Activated CD8-positive, alpha-beta T cell treated with anti-CD3 and anti-CD28 coated beads for 36 hours (primary cell): ENCODE measurements around the gene ACTC1. TPM values are rescaled to one million over a fixed set of nuclear protein-coding genes. Genes with fewer than 3 reads are reported as not detected.

Experiments
- ATAC-seq: fragments of 200-7000 bp; cut with Tn5 transposase; one replicate; pipeline ENCODE4 v1.10.0; 2021; ENCODE audit warnings: mild to moderate bottlenecking, moderate library complexity
- CTCF ChIA-PET: fragments of 350-600 bp; sonication (Branson Sonifier 250); formaldehyde crosslinking; loops from one replicate; lab custom pipeline; 2021; ENCODE audit warnings: antibody characterized with exemption; lab: Charles Lee
- POLR2A ChIA-PET: fragments of 350-600 bp; sonication (Branson Sonifier 250); formaldehyde crosslinking; loops from one replicate; lab custom pipeline; 2021; ENCODE audit warnings: antibody characterized with exemption; lab: Charles Lee
- DNase-seq: peaks from one replicate; pipeline ENCODE4 v3.0.0-alpha.2; 2020
- H3K27ac Mint-ChIP-seq: one replicate; pipeline ENCODE4 v1.8.0; 2021; ENCODE audit warnings: mild to moderate bottlenecking, mixed read lengths
- H3K27me3 Mint-ChIP-seq: one replicate; pipeline ENCODE4 v1.8.0; 2021; ENCODE audit warnings: mixed read lengths
- H3K36me3 Mint-ChIP-seq: one replicate; pipeline ENCODE4 v1.8.0; 2021; ENCODE audit warnings: low read depth, mixed read lengths
- H3K4me1 Mint-ChIP-seq: one replicate; pipeline ENCODE4 v1.8.0; 2021; ENCODE audit warnings: low read depth, mixed read lengths
- H3K4me3 Mint-ChIP-seq: one replicate; pipeline ENCODE4 v1.8.0; 2021; ENCODE audit warnings: mild to moderate bottlenecking, moderate library complexity, mixed read lengths
- H3K9me3 Mint-ChIP-seq: one replicate; pipeline ENCODE4 v1.8.0; 2021; ENCODE audit warnings: mixed read lengths
- CTCF ChIP-seq: fragments of 200-600 bp; IDR thresholded peaks from one replicate; pipeline ENCODE4 v1.8.0; 2022; ENCODE audit warnings: antibody characterized with exemption, mild to moderate bottlenecking
- intact Hi-C: fragments of 100-400 bp; cut with micrococcal nuclease; formaldehyde crosslinking; loops from one replicate; pipeline ENCODE4 v1.10.0; 2022
- total RNA-seq, 2 experiments: library from RNA; stranded (reverse); gene quantifications; one replicate each; pipeline ENCODE4 v1.2.3, GENCODE V29; 2021

ACTC1 gene
- total RNA-seq, 2 experiments from 2014 or later = not detected

- no peak overlapping the region for H3K4me3 Mint-ChIP-seq
- POLR2A ChIA-PET = no interaction called here
- CTCF ChIA-PET = no interaction called here
- no peak for TF ChIP-seq CTCF
- DNase-seq (no peak), ATAC-seq (no peak)
- H3K4me1 Mint-ChIP-seq = no peaks in the 10 kb centered on the region
- H3K36me3 Mint-ChIP-seq = no peaks in the 10 kb centered on the region
- no peaks in the 10 kb centered on the region for H3K9me3 Mint-ChIP-seq
- H3K27ac Mint-ChIP-seq = no peak overlapping the region
- intact Hi-C loops = no loop called here
- H3K27me3 Mint-ChIP-seq = peaks cover 41% of the 10 kb centered on the region
Measured at GRCh38 chr15:34793071-34793470, 2.3 kb downstream of the ACTC1 start.

- H3K27ac Mint-ChIP-seq = no peak overlapping the region
- no peaks in the 10 kb centered on the region for H3K4me1 Mint-ChIP-seq
- ChIA-PET POLR2A (no interaction called here), CTCF (no interaction called here)
- intact Hi-C loops = no loop called here
- DNase-seq (no peak), ATAC-seq (no peak)
- no peak for TF ChIP-seq CTCF
- no peaks in the 10 kb centered on the region for H3K36me3 Mint-ChIP-seq
- peaks cover 40% of the 10 kb centered on the region for H3K27me3 Mint-ChIP-seq
- no peak overlapping the region for H3K4me3 Mint-ChIP-seq
- H3K9me3 Mint-ChIP-seq = no peaks in the 10 kb centered on the region
Measured at GRCh38 chr15:34791701-34792100, 3.6 kb downstream of the ACTC1 start.

- intact Hi-C loops = no loop called here
- DNase-seq (no peak), ATAC-seq (no peak)
- no peaks in the 10 kb centered on the region for H3K36me3 Mint-ChIP-seq
- H3K9me3 Mint-ChIP-seq = no peaks in the 10 kb centered on the region
- no peaks in the 10 kb centered on the region for H3K4me1 Mint-ChIP-seq
- H3K4me3 Mint-ChIP-seq = no peak overlapping the region
- ChIA-PET POLR2A (no interaction called here), CTCF (interaction anchor here (1.8 kb wide), 1 partner anchor 11 kb away, joined by 3 read pairs; no protein-coding TSS in a partner anchor)
- H3K27ac Mint-ChIP-seq = no peak overlapping the region
- H3K27me3 Mint-ChIP-seq = peaks cover 33% of the 10 kb centered on the region
- no peak for TF ChIP-seq CTCF
Measured at GRCh38 chr15:34790121-34790520, 5.2 kb downstream of the ACTC1 start.

GRCh38 chr15:34789326-34789725, 6.0 kb downstream of the ACTC1 start:
- Mint-ChIP-seq H3K4me1 (no peaks in the 10 kb centered on the region), H3K4me3 (no peak overlapping the region), H3K9me3 (no peaks in the 10 kb centered on the region), H3K36me3 (no peaks in the 10 kb centered on the region), H3K27ac (no peak overlapping the region), H3K27me3 (peaks cover 30% of the 10 kb centered on the region)
- ATAC-seq (no peak), DNase-seq (no peak)
- no peak for TF ChIP-seq CTCF
- ChIA-PET CTCF (interaction anchor here (1.8 kb wide), 1 partner anchor 12 kb away, joined by 3 read pairs; no protein-coding TSS in a partner anchor), POLR2A (no interaction called here)
- intact Hi-C loops = no loop called here

GRCh38 chr15:34786206-34786605, 9.1 kb downstream of the ACTC1 start:
- intact Hi-C loops = no loop called here
- CTCF ChIA-PET = no interaction called here
- H3K27me3 Mint-ChIP-seq = peaks cover 24% of the 10 kb centered on the region
- ATAC-seq (no peak), DNase-seq (no peak)
- POLR2A ChIA-PET = interaction anchor here (0.6 kb wide), 1 partner anchor 146 kb away, joined by 4 read pairs; no protein-coding TSS in a partner anchor
- no peak overlapping the region for H3K4me3 Mint-ChIP-seq
- no peaks in the 10 kb centered on the region for H3K4me1 Mint-ChIP-seq
- no peaks in the 10 kb centered on the region for H3K9me3 Mint-ChIP-seq
- no peaks in the 10 kb centered on the region for H3K36me3 Mint-ChIP-seq
- no peak for TF ChIP-seq CTCF
- H3K27ac Mint-ChIP-seq = no peak overlapping the region
